NCI-H2196 treated with DMSO at 0.1 percent for 48 hours (cell line): ENCODE results near the gene STEEP1.

ENCODE experiments used
- DNase-seq: peaks from one replicate; lab custom pipeline; 2025; ENCODE audit not compliant: unreplicated experiment; lab: John Stamatoyannopoulos, UW

The STEEP1 gene

DNA sequence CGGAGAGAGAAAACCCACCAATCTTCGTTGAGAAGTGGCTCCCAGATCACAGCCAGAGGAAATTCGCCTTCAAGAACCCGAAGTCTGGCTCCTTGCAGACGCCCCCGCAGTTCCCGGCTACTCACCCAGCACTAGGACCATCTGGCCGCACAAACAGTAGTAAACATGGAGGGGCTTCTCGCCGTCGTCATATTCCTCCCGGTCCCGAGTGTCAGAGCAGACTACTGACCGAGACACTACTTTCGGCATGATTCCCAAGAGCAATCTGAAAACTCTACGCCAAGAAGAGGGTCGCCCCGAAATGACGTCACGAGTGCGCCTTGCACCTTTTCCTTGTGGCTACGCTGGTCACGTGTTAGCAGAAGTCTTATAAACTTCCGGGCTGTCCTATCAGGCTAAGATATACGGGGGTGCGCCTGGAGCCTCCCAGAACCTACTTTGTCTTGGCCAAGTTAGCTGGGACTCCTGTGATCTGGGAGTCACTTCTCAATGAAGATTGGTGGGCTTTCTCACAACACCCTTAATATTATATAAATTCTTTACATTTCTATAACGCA is at the start of gene STEEP1:
Gene STEEP1 (minus strand): TSS at position 303 of the 557 bp plus-strand sequence. CDS start 54 bp downstream, at position 249.
- peak; percentile 60 for DNase-seq

- no peak for DNase-seq
These were observed 49.6 kb upstream of the STEEP1 start for GRCh38 chrX:119614776-119615175.

- no peak for DNase-seq
These were observed 41.8 kb upstream of the STEEP1 start for GRCh38 chrX:119607018-119607389.

- peak; percentile 46 for DNase-seq
These were observed 41.2 kb upstream of the STEEP1 start, which contains the start of gene NKRF for GRCh38 chrX:119606280-119607017. TSS of gene NKRF (minus strand) at chrX:119606424.

DNA sequence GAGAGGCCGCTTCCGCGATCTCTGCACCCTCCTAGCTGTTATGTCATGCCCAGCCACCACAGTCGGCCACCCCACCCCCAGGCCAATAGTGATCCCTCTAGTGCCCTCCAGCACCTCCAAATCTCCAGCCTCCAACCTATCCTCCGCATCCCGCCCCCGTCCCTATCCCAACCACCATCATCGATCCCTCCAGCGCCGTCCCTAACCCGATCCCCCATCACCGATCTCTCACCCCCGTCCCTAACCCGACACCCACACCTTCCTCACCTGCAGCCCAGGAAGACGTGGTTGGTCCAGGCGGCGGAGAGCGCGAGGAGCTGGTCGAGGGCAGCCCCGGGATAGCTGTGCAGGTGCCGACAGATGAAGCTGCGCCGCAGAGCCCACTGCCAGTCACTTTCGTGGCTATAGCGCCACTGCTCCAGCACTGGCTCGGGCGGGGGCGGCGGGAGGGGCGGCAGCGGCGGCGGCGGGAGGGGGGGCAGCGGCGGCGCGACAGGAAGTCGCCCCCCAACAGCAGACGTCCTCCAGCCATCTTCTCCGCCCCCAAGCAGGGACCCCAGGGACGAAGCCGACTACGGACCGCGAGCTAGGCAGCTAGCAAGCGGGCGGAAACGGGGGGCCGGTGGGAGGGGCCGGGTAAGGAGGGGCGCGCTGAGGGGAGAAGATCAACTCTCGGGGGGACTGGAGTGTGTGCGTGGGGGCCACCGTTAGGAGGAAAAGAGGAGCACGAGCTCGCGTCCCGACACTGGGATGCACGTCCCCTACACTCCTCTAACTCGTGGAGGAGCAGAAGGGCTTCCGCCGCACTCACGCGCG is 40.5 kb upstream of the STEEP1 start:
- DNase-seq: no peak

DNA sequence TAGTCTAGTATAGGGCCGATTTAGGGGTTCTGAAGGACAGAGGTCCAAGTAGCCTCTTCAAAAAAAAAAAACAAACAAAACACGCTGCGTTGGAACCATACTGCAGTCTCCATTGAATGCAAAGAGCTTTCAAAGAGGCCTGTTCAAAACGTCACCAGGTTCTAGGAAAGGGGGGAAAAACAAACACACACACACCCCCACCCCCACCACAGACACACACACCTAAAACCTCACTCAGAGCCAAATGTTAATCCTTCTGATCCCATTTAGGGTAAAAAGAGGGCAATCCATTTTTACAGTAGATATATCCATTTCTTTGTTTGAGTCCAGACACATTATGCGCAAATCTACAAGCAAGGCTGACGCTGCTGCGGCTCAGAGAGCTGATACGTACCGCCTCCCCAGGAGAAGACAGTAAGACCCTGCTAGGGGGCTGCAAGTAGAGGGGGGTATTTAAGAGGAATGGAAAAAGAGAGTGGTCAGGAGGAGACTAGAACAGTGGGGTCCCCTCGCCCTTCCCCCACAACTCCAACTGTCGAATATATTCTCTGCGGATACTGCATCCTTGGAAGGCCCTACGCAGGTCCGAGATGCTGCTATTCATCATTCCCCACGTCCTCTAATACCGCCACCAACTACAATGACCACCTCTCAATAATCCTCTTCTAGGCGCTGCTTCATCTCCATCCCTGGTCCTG is 39.7 kb upstream of the STEEP1 start:
- DNase-seq: no peak

GRCh38 chrX:119602701-119603255 is 37.6 kb upstream of the STEEP1 start:
- DNase-seq: no peak

DNA sequence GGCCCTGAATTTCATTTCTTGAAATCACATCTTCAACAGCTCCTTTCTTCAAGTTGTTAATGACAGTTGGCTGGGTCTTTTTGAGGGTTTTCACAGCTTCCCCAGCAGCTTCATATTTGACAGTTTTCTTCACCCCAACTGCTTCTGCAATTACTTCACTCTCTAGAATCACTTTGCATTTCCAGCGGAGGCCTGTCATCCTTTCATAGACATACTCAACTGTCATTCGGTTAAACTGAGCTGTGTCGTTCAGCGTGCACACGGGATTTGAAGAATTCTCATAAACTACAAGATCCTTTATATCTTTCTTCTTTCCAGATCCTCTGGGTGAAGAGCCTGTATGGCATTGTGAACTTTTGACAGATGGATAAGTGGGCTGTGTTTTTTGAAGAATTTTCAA is 24.6 kb upstream of the STEEP1 start:
- DNase-seq: no peak

DNA sequence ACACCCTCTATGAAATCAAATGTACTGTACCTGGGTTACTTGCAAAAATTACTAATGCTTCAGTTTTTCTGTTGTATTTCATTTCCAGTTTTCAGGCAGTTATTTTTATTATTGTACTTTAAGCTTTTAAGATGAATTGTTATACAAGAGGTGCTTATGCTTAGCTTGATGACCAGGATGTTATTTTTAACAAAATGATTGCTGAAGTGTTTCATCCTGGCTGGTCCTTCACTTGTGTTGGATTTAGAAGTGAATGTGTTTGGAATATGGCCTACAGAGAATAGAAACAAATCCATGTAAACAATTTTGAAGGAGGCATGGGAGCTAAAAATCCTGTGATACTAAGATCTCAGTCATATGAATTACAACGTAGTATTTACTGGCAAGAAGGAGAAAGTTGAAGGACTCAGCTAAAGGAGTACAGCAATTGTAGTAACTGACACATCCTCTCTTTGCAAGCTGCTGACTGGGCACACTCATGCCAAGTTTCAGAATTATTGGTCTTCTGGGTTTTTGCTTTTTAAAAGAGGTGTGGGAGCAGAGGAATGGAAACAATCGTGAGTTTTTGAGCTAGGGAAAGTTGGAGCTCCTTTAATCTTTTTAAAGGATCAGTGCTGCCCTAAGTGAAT is 18.3 kb upstream of the STEEP1 start:
- DNase-seq: no peak

GRCh38 chrX:119579414-119579813 is 14.2 kb upstream of the STEEP1 start:
- DNase-seq: no peak

DNA sequence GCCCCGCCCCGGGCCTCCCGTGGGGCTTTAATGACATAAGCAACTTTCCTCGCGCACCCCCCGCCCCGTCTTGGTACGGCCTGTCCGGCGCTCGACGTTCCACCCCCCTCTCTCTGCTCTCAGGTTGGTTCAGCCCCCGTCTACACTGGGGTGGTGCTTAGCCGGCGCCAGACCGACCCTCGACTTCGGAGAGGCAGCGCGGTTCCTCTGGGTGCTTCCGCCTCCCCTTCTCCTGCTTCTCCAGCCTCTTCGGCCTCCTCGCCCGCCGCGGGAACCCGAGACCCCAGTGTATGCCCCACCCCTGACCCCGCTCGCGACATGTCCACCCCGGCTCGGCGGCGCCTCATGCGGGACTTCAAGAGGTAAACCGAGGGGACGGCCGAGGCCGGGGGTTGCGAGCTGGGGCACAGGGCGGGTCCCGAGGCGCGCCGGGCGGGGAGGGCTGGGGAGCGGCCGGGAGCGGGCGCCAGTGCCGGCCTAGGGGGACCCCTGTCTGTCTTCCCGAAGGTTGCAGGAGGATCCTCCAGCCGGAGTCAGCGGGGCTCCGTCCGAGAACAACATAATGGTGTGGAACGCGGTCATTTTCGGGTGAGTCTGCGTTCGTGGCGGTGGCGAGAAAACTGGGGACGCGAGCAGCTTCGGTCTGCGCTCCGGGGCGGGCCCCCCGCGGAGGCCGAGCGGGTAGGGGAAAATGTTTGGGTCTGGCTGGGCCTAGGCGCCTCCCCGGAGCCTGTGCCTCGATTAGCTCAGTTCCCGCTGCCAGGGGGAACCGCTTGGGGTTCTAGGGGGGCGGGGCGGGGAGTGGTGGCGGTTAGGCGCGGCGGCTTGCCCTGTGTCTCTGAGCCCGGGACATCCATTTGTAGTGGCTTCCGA is 9.4 kb upstream of the STEEP1 start, which contains the start of gene UBE2A:
Gene UBE2A (plus strand): TSS at position 170 of the 873 bp plus-strand sequence. CDS start 149 bp downstream, at position 319.
- DNase-seq: peak; percentile 54

GRCh38 chrX:119573840-119574393 is 8.7 kb upstream of the STEEP1 start:
- DNase-seq: no peak

DNA sequence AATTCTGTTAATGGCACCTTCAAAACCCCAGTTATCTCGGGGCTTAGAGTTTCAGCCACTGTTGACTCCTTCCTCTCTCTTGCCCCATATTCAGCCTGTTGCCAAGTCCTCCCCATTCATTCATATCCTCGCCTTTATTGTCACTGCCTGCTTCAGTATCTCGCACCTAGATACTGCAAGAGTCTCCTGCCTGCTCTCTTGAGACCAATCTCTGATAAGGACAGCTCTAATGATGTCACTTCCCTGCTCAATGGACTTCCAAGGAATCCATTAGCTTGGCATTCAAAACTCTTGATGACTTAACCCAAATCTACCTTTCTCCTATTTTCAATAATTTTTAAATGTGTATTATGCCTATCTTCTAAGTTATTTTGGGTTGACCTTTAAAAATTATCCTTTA is 8.0 kb upstream of the STEEP1 start:
- DNase-seq: no peak

DNA sequence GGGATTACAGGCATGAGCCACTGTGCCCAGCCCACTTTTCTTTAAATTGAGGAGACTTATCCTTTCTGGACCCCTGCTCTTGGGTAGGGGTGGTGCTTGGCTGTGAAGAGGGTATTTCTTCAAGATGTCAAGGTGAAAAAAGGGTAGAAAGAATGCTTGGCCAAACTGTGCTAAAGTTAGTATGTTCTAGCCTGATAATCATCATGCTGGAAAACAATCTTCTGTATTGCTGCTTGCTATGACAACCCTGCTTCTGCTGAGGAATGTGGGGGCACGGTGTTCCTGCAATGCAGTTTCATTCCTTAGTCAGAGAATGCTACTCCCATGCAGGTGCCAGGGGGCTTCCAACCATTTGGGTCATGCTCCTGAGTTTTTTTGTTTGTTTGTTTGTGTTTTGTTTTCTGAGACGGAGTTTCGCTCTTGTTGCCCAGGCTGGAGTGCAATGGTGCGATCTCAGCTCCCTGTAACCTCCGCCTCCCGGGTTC is 5.2 kb upstream of the STEEP1 start:
- DNase-seq: no peak

- DNase-seq: no peak
These were observed 12.7 kb downstream of the STEEP1 start for GRCh38 chrX:119552508-119552907.

DNA sequence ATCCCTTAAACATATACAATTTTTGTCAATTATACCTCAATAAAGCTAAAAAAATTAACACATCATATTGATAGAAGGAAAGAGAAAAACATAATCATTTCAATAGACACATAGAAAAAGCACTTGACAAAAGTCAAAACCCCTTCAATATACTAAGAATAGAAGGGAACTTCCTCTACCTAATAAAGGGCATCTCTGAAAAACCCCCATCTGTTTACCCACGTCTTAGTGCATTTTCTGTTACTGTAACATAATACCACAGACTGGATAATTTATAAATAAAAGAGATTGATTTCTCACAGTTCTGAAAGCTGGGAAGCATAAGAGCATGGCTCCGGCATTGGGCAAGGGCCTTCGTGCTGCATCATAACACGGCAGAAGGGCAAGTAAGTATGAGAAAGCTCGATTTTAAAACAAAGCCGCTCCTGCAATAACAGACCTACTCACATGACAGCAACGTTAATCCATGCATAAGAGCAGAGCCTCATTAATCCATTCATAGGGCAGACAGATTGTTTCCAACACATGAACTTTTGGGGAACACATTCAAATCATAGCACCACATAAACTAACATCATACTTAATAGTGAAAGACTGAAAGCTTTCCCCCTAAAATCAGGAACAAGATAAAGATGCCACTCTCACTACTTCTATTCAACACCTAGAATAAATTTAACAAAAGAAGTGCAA is 15.7 kb downstream of the STEEP1 start:
- DNase-seq: no peak

- DNase-seq: no peak
These were observed 24.0 kb downstream of the STEEP1 start for GRCh38 chrX:119541188-119541587.

GRCh38 chrX:119539872-119540271 is 25.3 kb downstream of the STEEP1 start:
- DNase-seq: no peak
